ENCODE results near the gene AKNA. TPM values are rescaled to one million over a fixed set of nuclear protein-coding genes. Genes with fewer than 3 reads are reported as not detected.
A peak's percentile ranks its signal among the peaks of the same experiment; 100 is the strongest.

Gene AKNA
- total and polyA plus RNA-seq, 12 donors: 4.8 to 37.3 (median 15.9) TPM

GRCh38 chr9:114399381-114399780, 11.6 kb upstream of the AKNA start:
- peaks cover 0 to 21% of the 10 kb centered on the region in 2 donors for H3K36me3 ChIP-seq (replicated peaks in 1 of 2)
- TF ChIP-seq POLR2A (IDR thresholded peaks at IDR 0.05): no peak
- TF ChIP-seq CTCF (IDR thresholded peaks at IDR 0.05): no peak
- H3K4me3 ChIP-seq: no peak overlapping the region
- 78 to 83% (median 79%) methylated on average over 4 of the region's 4 CpGs for WGBS, 4 donors
- H3K4me1 ChIP-seq (replicated peaks in 1 of 2): peaks cover 0 to 22% of the 10 kb centered on the region in 2 donors
- no peaks in the 10 kb centered on the region for H3K27me3 ChIP-seq
- no peak for DNase-seq
- H3K9me3 ChIP-seq (replicated peaks in 1 of 3): no peaks in the 10 kb centered on the region
- H3K27ac ChIP-seq: peak overlapping the region in 2 of 5 donors; percentile 0 to 25
- intact Hi-C loops (cut with DNase I): loop anchor here in 1 of 2 donors (10.0 kb wide), 1 partner anchor 55 kb away; no protein-coding TSS in a partner anchor

DNA sequence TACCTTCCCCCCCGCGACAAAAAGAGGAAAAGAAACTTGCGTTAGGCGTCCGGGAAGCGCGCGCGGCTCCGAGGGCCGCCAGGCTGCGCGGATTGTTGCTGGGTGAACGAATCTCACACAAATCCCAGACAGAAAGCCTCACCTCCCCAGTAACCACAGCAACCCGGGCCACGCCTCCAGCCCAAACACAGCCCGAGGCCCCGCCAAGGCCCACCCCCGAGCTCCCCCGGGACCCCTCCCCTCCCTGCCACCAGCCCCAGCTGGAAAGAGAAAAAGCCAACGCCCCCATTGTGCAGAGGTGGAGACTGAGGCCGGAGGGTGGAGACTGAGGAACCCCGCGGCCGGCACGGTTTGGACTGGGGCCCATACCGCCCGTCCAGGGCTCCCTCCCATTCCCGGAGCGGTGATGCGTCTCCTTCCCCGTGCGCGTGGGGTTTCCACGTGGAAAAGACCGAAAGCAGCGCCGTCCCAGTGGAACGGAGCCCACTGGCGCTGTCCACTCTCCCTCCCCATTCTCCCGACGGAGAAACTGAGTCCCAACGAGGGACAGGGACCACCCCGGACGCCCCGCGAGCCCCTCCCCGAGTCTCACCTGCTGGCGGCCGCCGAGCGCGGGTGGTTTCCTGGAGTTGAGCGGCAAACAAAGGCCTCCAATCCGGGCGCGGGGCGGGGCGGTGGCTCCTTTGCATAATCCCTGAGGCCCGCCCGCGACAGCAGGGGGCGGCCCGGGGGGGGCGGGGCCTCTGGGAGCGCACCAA, 10.2 kb upstream of the AKNA start:
- intact Hi-C loops (cut with DNase I): loop anchor here in 1 of 2 donors (10.0 kb wide), 1 partner anchor 53 kb away; no protein-coding TSS in a partner anchor
- Histone ChIP-seq H3K9me3 (replicated peaks in 1 of 3) (no peaks in the 10 kb centered on the region), H3K4me3 (peak overlapping the region in 2 of 4 donors; percentile 46 to 67), H3K27me3 (no peaks in the 10 kb centered on the region), H3K27ac (peak overlapping the region in 4 of 5 donors; percentile 58 to 86 (median 80)), H3K36me3 (replicated peaks in 1 of 2) (peaks cover 0 to 8% of the 10 kb centered on the region in 2 donors), H3K4me1 (replicated peaks in 1 of 2) (peaks cover under 1 to 25% of the 10 kb centered on the region in 2 donors)
- WGBS, 4 donors: 1 to 4% (median 2%) methylated on average over 19 to 66 of the region's 66 CpGs
- DNase-seq: peak; percentile 96 to 98 (median 97)
- TF ChIP-seq POLR2A (IDR thresholded peaks at IDR 0.05) (no peak), CTCF (IDR thresholded peaks at IDR 0.05) (peak in 1 of 6 experiments; percentile 9)

DNA sequence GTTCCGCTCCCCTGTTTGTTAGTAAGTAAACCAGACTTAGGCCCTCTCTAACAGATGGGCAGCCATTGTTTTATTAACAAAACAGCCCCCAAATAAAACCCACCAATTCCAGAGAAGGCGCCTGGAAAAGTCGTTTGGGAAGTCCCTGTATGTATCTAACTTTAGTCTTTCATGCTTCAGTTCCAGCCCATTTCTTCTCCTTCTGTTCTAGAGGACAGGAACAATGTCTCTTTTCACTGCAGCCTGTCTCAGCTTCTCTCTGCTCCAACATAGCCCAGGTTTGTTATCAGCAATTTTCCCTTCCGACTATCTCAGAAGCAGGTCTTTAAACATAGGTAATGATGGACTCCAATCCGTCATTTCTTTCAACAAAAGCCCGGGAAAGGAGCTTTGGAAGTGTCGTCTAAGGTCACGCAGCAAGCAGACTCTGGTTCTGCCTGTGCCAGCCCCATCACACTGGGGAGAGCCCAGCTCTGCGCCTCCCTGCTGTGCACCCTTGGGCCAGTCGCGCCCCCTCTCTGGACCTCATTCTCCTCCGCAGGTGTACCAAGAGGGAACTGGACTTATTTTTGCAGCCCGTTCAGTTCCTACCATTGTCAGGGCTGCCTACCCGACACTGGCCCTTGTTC, 9.6 kb upstream of the AKNA start:
- Histone ChIP-seq H3K9me3 (replicated peaks in 1 of 3) (no peaks in the 10 kb centered on the region), H3K27ac (peak overlapping the region in 4 of 5 donors; percentile 58 to 86 (median 80)), H3K27me3 (no peaks in the 10 kb centered on the region), H3K36me3 (replicated peaks in 1 of 2) (peaks cover 0 to 2% of the 10 kb centered on the region in 2 donors), H3K4me3 (peak overlapping the region in 2 of 4 donors; percentile 46 to 67), H3K4me1 (replicated peaks in 1 of 2) (peaks cover 8 to 32% of the 10 kb centered on the region in 2 donors)
- intact Hi-C loops (cut with DNase I): loop anchor here in 1 of 2 donors (10.0 kb wide), 1 partner anchor 53 kb away; no protein-coding TSS in a partner anchor
- WGBS, 4 donors: 37 to 42% (median 40%) methylated on average over 11 to 14 of the region's 14 CpGs
- no peak for DNase-seq
- TF ChIP-seq POLR2A (IDR thresholded peaks at IDR 0.05): no peak

GRCh38 chr9:114396558-114397218, 8.9 kb upstream of the AKNA start:
- intact Hi-C loops (cut with DNase I): loop anchor here in 1 of 2 donors (10.0 kb wide), 1 partner anchor 52 kb away; no protein-coding TSS in a partner anchor
- no peaks in the 10 kb centered on the region for H3K9me3 ChIP-seq (replicated peaks in 1 of 3)
- no peak for DNase-seq
- H3K36me3 ChIP-seq (replicated peaks in 1 of 2): no peaks in the 10 kb centered on the region
- peak overlapping the region in 2 of 5 donors; percentile 85 to 86 for H3K27ac ChIP-seq
- WGBS, 4 donors: 73 to 77% (median 76%) methylated on average over 16 of the region's 16 CpGs
- H3K4me1 ChIP-seq (replicated peaks in 1 of 2): peaks cover 11 to 38% of the 10 kb centered on the region in 2 donors
- no peaks in the 10 kb centered on the region for H3K27me3 ChIP-seq
- no peak for TF ChIP-seq POLR2A (IDR thresholded peaks at IDR 0.05)
- TF ChIP-seq CTCF (IDR thresholded peaks at IDR 0.05): no peak
- H3K4me3 ChIP-seq: peak overlapping the region in 1 of 4 donors; percentile 67
